Activated naive CD4-positive, alpha-beta T cell (primary cell): ENCODE measurements around the gene RABGAP1L.
"Not testable (repeated sequence)": the region's sequence is repeated elsewhere in the genome, so short reads cannot be mapped to it uniquely, and the experiment has no call there.

Experiments used
- DNase-seq, 4 experiments: peaks; one replicate each; lab custom pipeline; 2025; lab: John Stamatoyannopoulos, UW

The RABGAP1L gene

GRCh38 chr1:174663358-174663757 lies 504.0 kb downstream of the RABGAP1L start:
- DNase-seq = no peak

GRCh38 chr1:174666248-174666647 lies 506.9 kb downstream of the RABGAP1L start:
- no peak for DNase-seq

GRCh38 chr1:174671826-174672225 lies 512.5 kb downstream of the RABGAP1L start:
- DNase-seq = no peak

- DNase-seq = no peak
These were observed 517.5 kb downstream of the RABGAP1L start for GRCh38 chr1:174676856-174677255.

- no peak for DNase-seq
These were observed 519.3 kb downstream of the RABGAP1L start for GRCh38 chr1:174678657-174679056.

- no peak for DNase-seq
These were observed 520.8 kb downstream of the RABGAP1L start for GRCh38 chr1:174680101-174680500.

GRCh38 chr1:174682419-174683008 lies 523.2 kb downstream of the RABGAP1L start:
- DNase-seq = no peak

- DNase-seq = no peak
These were observed 526.9 kb downstream of the RABGAP1L start for GRCh38 chr1:174686213-174686612.

- DNase-seq = no peak
These were observed 530.2 kb downstream of the RABGAP1L start for GRCh38 chr1:174689524-174689923.

GRCh38 chr1:174690266-174690665 lies 530.9 kb downstream of the RABGAP1L start:
- no peak for DNase-seq

GRCh38 chr1:174692313-174692712 lies 533.0 kb downstream of the RABGAP1L start:
- DNase-seq = no peak

- DNase-seq = no peak
These were observed 533.8 kb downstream of the RABGAP1L start for GRCh38 chr1:174693085-174693484.

GRCh38 chr1:174693539-174693938 lies 534.2 kb downstream of the RABGAP1L start:
- DNase-seq = not testable (repeated sequence)

GRCh38 chr1:174696026-174696821 lies 536.9 kb downstream of the RABGAP1L start:
- no peak for DNase-seq

GRCh38 chr1:174700314-174700713 lies 541.0 kb downstream of the RABGAP1L start:
- DNase-seq = no peak

GRCh38 chr1:174700775-174701174 lies 541.5 kb downstream of the RABGAP1L start:
- no peak for DNase-seq

- no peak for DNase-seq
These were observed 542.2 kb downstream of the RABGAP1L start for GRCh38 chr1:174701565-174701964.

- DNase-seq = no peak
These were observed 542.7 kb downstream of the RABGAP1L start for GRCh38 chr1:174702011-174702410.

- DNase-seq = no peak
These were observed 544.0 kb downstream of the RABGAP1L start for GRCh38 chr1:174703309-174703708.

GRCh38 chr1:174704300-174704699 lies 545.0 kb downstream of the RABGAP1L start:
- no peak for DNase-seq

GRCh38 chr1:174710868-174711845 lies 551.8 kb downstream of the RABGAP1L start:
- no peak for DNase-seq

- not testable (repeated sequence) for DNase-seq
These were observed 552.5 kb downstream of the RABGAP1L start for GRCh38 chr1:174711848-174712247.
